Colonic mucosa (tissue), 4 donors: ENCODE data around the gene CTNNB1. TPM values are rescaled to one million over a fixed set of nuclear protein-coding genes. Genes with fewer than 3 reads are reported as not detected.

Source experiments
- DNase-seq: peaks from one replicate; pipeline ENCODE4 v3.0.0-alpha.2; 2020
- H3K27ac ChIP-seq: fragments of 200-600 bp; one replicate; pipeline ENCODE4 v1.8.0; 2021
- H3K27me3 ChIP-seq: fragments of 200-600 bp; one replicate; pipeline ENCODE4 v1.8.0; 2021
- H3K36me3 ChIP-seq: fragments of 200-600 bp; one replicate; pipeline ENCODE4 v1.8.0; 2021
- H3K4me1 ChIP-seq: fragments of 200-600 bp; one replicate; pipeline ENCODE4 v1.8.0; 2021; ENCODE audit warnings: mild to moderate bottlenecking
- H3K4me3 ChIP-seq: fragments of 200-600 bp; one replicate; pipeline ENCODE4 v1.8.0; 2021
- H3K9ac ChIP-seq, 2 donors: one replicate each; pipeline ENCODE4 v1.7.0; 2013; ENCODE audit warnings: control low read depth in 2 of 2, low read depth in 2 of 2, low read length in 2 of 2
- H3K9me3 ChIP-seq: fragments of 200-600 bp; one replicate; pipeline ENCODE4 v1.8.0; 2021
- CTCF ChIP-seq: fragments of 200-600 bp; IDR thresholded peaks from one replicate; pipeline ENCODE4 v1.8.0; 2022; ENCODE audit warnings: antibody characterized with exemption, mild to moderate bottlenecking
- intact Hi-C: fragments of 100-400 bp; cut with DNase I; formaldehyde crosslinking; loops from one replicate; pipeline ENCODE4 v1.14.1; 2022
- total RNA-seq, 2 donors: library from RNA; stranded (reverse); fragmentation: NEBNext Ultra II Directional in 1 of 2; extraction: Animal tissue kit (Norgen Biotek cat#: 25700) in 1 of 2; gene quantifications; one replicate each; pipeline ENCODE4 v1.2.1, GENCODE V29; 2021
- donor health status: healthy.
- donor health status: DM: no; HTN: no; CAD: no.
- donor health status: DM: no; HTN: no; CAD: no.

CTNNB1 gene
- total RNA-seq, 2 donors from 2014 or later = 403 to 426 TPM

GRCh38 chr3:41244620-41245336 is 45.5 kb downstream of the CTNNB1 start:
- Histone ChIP-seq H3K9me3 (no peaks in the 10 kb centered on the region), H3K27me3 (no peaks in the 10 kb centered on the region), H3K4me1 (no peaks in the 10 kb centered on the region), H3K36me3 (no peaks in the 10 kb centered on the region), H3K9ac (no peak overlapping the region), H3K4me3 (no peak overlapping the region), H3K27ac (no peak overlapping the region)
- TF ChIP-seq CTCF = no peak
- intact Hi-C loops = no loop called here
- DNase-seq = no peak

GRCh38 chr3:41247055-41248004 is 48.0 kb downstream of the CTNNB1 start:
- intact Hi-C loops = no loop called here
- Histone ChIP-seq H3K36me3 (no peaks in the 10 kb centered on the region), H3K4me3 (no peak overlapping the region), H3K9ac (no peak overlapping the region), H3K9me3 (no peaks in the 10 kb centered on the region), H3K27me3 (no peaks in the 10 kb centered on the region), H3K4me1 (no peaks in the 10 kb centered on the region), H3K27ac (no peak overlapping the region)
- DNase-seq = no peak
- no peak for TF ChIP-seq CTCF

- intact Hi-C loops = no loop called here
- DNase-seq = no peak
- Histone ChIP-seq H3K4me1 (no peaks in the 10 kb centered on the region), H3K4me3 (no peak overlapping the region), H3K27ac (no peak overlapping the region), H3K27me3 (no peaks in the 10 kb centered on the region), H3K9ac (no peak overlapping the region), H3K36me3 (no peaks in the 10 kb centered on the region), H3K9me3 (no peaks in the 10 kb centered on the region)
- TF ChIP-seq CTCF = no peak
Observed at GRCh38 chr3:41248525-41248924, 49.2 kb downstream of the CTNNB1 start.

- H3K36me3 ChIP-seq = no peaks in the 10 kb centered on the region
- no peak overlapping the region for H3K4me3 ChIP-seq
- no peak overlapping the region for H3K9ac ChIP-seq
- H3K9me3 ChIP-seq = no peaks in the 10 kb centered on the region
- no peak for DNase-seq
- no peaks in the 10 kb centered on the region for H3K27me3 ChIP-seq
- H3K4me1 ChIP-seq = no peaks in the 10 kb centered on the region
- TF ChIP-seq CTCF = no peak
- H3K27ac ChIP-seq = no peak overlapping the region
- intact Hi-C loops = no loop called here
Observed at GRCh38 chr3:41249318-41249717, 50.0 kb downstream of the CTNNB1 start.

- H3K4me1 ChIP-seq = no peaks in the 10 kb centered on the region
- intact Hi-C loops = no loop called here
- no peak overlapping the region for H3K4me3 ChIP-seq
- no peak overlapping the region for H3K27ac ChIP-seq
- H3K9ac ChIP-seq = no peak overlapping the region
- no peaks in the 10 kb centered on the region for H3K27me3 ChIP-seq
- H3K36me3 ChIP-seq = no peaks in the 10 kb centered on the region
- no peak for TF ChIP-seq CTCF
- DNase-seq = no peak
- no peaks in the 10 kb centered on the region for H3K9me3 ChIP-seq
Observed at GRCh38 chr3:41250825-41251224, 51.5 kb downstream of the CTNNB1 start.
